Cardiac fibroblast (primary cell): ENCODE data around the gene ZNF429.
"Not testable (repeated sequence)": the region's sequence is repeated elsewhere in the genome, so short reads cannot be mapped to it uniquely, and the experiment has no call there.

ENCODE experiments used
- DNase-seq, 2 donors: peaks; one replicate each; pipeline versions ENCODE4 v3.0.0 to v3.0.0-alpha.2; 2010; ENCODE audit warnings: low read depth in 2 of 2
- H3K4me3 ChIP-seq, 2 donors: replicated peaks in 1 of 2; 1 replicate in 1 of 2; 2 replicates in 1 of 2; pipeline ENCODE4 v1.5.1; 2011; ENCODE audit warnings: low read depth in 2 of 2, low read length in 2 of 2, mild to moderate bottlenecking in 2 of 2, moderate library complexity in 1 of 2
- TF ChIP-seq, protein P1 (sequence below): IDR thresholded peaks from one replicate; pipeline ENCODE4 v1.5.1; 2011; ENCODE audit warnings: low read depth, mild to moderate bottlenecking, low read length, inconsistent platforms

The ZNF429 gene

DNA sequence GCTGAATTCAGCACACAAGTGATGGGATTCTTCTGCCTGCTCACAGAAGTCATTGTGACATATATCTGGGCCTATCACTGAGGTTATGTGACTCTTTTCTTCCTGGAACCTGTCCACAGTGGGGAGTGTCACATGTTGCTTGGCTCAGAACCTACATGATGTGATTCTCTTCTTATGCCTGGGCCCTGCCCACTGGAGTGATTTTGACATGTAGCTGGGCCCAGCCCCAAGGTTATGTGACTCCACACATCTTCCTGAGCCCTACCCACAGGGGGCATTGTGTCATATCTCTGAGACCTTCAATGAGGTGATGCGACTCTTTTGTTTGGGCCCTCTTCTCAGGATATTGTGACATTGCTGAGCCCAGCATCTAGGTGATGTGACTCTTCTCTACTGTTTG, 17.4 kb upstream of the ZNF429 start:
- TF ChIP-seq, protein P1, sequence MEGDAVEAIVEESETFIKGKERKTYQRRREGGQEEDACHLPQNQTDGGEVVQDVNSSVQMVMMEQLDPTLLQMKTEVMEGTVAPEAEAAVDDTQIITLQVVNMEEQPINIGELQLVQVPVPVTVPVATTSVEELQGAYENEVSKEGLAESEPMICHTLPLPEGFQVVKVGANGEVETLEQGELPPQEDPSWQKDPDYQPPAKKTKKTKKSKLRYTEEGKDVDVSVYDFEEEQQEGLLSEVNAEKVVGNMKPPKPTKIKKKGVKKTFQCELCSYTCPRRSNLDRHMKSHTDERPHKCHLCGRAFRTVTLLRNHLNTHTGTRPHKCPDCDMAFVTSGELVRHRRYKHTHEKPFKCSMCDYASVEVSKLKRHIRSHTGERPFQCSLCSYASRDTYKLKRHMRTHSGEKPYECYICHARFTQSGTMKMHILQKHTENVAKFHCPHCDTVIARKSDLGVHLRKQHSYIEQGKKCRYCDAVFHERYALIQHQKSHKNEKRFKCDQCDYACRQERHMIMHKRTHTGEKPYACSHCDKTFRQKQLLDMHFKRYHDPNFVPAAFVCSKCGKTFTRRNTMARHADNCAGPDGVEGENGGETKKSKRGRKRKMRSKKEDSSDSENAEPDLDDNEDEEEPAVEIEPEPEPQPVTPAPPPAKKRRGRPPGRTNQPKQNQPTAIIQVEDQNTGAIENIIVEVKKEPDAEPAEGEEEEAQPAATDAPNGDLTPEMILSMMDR = no peak
- DNase-seq = no peak
- no peak overlapping the region for H3K4me3 ChIP-seq

DNA sequence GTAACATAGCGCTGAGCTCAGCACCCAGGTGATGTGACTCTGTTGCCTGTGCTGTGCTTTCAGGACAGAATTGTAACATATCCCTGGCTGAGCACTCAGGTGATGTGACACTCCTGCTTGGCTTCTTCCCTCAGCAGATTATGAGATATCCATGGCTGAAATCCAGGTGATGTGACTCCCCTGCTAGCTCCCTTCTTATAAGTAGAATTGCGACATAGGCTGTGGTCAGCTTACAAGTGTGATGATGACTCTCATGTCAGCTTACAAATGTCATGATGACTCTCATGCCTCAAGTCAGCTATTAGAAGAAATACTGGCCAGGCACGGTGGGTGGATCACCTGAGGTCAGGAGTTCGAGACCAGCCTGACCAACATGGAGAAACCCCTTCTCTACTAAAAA, 14.3 kb upstream of the ZNF429 start:
- TF ChIP-seq, protein P1 = no peak
- no peak overlapping the region for H3K4me3 ChIP-seq
- peak in 1 of 2 donors; percentile 10 for DNase-seq

DNA sequence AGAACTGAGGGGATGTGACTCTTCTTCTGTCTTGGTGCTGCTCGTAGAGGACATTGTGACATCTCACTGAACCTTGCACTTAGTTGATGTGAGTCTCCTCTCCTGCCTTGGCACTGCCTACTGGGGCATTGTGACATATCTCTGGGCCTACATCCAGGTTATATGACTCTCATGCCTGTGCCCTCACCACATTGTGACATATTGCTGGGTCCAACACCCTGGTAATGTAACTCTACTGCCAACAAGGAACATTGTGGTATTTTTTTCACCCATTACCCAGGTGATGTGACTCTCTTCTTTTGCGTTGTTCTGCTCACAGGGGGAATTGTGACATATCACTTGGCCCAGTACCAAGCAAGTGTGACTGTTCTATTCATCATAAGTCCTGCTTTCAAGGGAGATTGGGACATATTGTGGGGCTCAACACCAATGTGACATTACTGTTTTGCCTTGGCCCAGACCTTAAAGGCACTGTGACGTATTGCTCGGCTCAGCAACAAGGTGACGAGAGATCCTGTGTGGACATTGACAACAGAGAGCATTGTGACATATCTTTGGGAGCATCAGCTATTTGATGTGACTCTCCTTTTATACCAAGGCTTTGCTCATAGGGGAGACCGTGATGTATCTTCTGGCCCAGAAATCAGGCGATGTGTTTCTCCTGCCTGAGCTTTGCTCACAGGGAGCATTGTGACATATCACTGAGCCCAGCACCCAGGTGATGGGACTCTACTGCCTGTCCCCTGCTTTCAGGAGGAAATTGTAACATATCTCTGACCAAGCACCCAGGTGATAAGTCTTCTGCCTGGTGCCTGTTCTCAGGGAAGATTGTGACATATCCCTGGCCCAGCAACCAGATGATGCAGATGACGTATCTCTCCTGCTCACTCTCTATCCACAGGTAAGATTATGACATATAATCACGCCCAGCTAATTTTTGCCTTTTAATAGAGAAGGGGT, 12.2 kb upstream of the ZNF429 start:
- no peak overlapping the region for H3K4me3 ChIP-seq
- DNase-seq = no peak

DNA sequence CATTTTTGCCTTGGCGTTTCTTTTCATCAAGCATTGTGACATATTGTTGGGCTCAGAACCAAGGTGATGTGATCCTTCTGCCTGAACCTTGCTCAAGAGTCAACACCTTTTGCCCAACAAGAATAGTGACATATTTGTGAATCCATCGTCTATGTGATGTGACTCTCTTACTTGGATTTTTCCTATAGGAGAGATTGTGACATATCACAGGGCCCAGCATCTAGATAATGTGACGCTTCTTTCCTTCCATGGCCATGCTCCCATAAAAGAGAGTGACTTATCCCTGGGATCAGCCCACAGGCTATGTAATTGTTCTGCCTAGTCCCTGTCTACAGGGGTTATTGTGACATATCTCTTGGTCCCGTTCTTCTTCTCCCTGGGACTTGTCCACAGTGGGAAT, 8.5 kb upstream of the ZNF429 start:
- TF ChIP-seq, protein P1 = no peak
- no peak for DNase-seq
- no peak overlapping the region for H3K4me3 ChIP-seq

More for the DNA sequence above, 12.2 kb upstream of the ZNF429 start:
- TF ChIP-seq, protein P1 = no peak

DNA sequence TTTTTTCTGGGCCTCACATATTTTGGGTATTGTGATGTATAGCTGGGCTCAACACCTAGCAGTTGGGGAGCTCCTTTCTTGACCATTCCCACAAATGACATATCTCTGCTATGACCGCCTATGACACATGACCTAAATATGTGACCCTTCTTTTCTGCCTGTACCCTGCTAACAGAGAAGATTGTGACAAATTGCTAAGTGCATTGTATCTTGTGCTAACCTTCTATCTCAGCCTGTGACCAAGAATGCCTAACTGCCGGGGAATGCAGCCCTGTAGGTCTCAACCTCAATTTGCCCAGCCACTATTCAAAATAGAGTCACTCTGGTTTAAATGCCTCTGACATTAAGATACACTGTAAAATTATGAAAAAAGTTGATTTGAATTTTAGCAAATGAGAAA, 6.8 kb upstream of the ZNF429 start:
- H3K4me3 ChIP-seq = no peak overlapping the region
- DNase-seq = no peak
- TF ChIP-seq, protein P1 = no peak

DNA sequence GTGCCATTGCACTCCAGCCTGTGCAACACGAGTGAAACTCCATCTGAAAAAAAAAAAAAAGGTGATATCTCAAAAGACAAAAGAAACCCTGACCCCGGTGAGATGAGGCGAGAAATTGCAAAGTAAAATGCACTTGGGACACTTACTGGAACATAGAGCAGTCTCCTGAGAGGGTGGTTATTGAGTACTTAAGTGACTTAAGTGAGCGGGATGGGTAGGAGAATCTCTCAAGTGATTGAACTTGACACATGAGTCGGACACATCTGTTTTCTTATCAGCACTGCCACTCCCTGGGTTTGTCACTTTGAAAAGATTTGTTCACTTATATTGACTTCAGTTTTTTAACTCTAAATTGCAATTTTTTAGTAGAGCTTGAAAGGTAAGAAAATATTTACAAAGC, 2.8 kb downstream of the ZNF429 start:
- no peak overlapping the region for H3K4me3 ChIP-seq
- TF ChIP-seq, protein P1 = no peak
- no peak for DNase-seq

DNA sequence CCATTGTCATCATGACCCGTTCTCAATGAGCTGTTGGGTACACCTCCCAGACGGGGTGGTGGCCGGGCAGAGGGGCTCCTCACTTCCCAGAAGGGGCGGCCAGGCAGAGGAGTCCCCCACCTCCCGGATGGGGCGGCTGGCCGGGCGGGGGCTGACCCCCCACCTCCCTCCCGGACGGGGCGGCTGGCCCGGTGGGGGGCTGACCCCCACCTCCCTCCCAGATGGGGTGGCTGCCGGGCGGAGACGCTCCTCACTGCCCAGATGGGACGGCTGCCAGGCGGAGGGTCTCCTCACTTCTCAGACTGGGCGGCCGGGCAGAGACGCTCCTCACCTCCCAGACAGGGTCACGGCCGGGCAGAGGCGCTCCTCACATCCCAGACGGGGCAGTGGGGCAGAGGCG, 5.7 kb downstream of the ZNF429 start:
- not testable (repeated sequence) for DNase-seq, H3K4me3 ChIP-seq

DNA sequence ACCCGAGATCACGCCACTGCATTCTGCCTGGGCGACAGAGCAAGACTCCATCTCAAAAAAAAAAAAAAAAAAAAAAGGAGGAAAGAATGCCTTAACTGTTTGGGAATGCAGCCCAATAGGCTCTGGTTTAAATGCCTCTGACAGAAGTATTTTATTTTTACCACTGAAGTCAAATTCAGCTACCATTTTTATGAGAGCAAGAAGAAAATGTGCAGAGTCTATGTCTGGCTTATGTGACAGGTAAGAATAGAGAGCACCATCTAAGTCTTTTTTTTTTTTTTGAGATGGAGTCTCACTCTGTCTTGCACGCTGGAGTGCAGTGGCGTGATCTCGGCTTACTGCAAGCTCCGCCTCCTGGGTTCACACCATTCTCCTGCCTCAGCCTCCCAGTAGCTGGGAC, 7.2 kb downstream of the ZNF429 start:
- H3K4me3 ChIP-seq, DNase-seq: not testable (repeated sequence)
